ENCODE results near the gene DSC2.
"Not testable (repeated sequence)": the region's sequence is repeated elsewhere in the genome, so short reads cannot be mapped to it uniquely, and the experiment has no call there.

DSC2 gene

DNA sequence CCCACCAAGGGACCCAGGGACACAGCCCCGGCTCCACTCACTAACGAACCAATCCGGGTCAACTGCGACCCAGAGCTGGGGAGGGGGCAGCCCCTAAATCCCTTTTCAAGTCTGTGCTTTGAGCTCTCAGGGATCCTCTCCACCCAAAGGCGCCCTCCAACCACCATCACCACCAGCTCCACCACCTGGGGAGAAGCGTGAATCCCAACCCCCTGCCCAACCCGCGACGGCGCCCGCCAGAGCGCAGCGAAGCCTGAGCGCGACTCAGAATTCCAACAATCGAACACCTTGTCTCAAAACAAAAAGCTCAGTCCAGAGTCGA, 60.2 kb downstream of the DSC2 start:
- DNase-seq = no peak

DNA sequence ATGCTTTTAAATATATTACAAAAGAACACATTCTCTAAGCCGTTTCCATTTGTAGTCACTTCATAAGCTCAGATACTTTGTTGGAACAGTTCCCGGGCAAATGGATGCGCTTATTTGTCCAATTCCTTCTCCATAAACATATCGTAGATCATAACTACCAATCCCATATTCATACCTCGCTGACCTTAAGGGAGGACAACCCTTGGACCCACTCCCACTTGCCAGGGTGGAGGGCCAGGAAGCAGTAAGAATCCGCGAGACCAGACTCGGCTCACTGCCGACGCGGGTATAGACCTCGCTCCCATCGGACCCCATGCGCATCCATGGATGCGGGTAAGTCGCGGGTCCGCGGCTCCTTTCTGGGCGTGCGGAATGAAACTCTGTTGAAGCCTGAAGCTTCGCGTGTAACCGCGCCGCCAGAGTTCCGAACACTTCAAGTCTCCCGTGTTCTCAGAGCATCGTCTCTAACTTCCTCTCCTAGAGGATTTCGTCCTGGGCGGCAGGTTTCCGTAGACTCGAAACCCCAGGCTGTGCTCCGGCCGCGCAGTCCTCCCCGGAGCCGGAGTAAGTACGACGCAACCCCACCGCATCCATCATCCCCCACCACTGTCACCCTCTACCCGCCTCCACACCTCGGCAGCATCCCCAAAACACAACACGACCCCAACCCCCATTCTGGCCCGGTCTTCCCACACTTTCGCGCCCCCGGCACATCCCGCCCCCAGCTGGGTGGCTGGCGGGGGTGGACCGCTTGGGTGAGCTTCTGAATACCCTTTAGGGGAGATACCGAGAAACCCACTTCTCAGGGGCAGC, 60.7 kb downstream of the DSC2 start:
- DNase-seq = no peak

- no peak for DNase-seq
Measured at GRCh38 chr18:31040686-31041270, 61.4 kb downstream of the DSC2 start.

DNA sequence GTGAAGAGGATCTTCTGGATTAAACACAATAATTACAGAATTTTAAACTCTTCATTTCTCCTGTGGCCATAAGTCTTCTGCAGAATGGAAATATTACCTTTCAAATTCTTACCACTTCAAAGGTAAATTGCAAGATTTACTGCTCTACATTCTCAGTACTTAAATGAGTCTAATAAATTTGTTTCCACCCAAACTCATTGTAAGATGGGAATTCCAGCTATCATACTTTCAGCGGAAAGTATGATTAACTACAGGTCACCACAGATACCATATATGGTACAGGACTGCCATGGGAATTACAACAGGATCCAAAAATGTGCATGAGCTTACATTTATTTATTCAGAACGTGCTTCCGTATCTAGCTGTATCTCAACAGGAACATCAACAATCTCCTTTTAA, 62.8 kb downstream of the DSC2 start:
- no peak for DNase-seq

GRCh38 chr18:31037686-31038085, 64.5 kb downstream of the DSC2 start:
- not testable (repeated sequence) for DNase-seq

DNA sequence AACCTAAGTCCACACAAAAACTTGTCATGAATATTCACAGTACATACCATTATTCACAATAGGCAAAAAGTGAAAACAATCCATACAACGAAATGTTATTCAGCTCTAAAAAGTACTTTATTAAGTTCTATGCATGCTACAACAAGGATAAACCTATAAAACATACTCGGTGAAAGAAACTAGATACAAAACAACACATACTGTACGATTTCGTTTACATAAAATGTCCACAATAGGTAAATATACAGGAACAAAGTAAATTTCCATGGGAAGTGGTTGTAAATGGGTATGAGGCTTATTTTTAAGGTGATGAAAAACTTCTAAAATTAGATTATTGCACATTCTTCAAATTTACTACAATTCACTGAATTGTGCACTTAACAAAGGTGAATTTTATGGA, 67.7 kb downstream of the DSC2 start:
- DNase-seq = no peak

GRCh38 chr18:31030574-31031278, 71.5 kb downstream of the DSC2 start:
- DNase-seq = no peak

- no peak for DNase-seq
Measured at GRCh38 chr18:31015715-31016434, 86.3 kb downstream of the DSC2 start.

GRCh38 chr18:31011455-31011854, 90.8 kb downstream of the DSC2 start:
- not testable (repeated sequence) for DNase-seq

GRCh38 chr18:31010601-31011000, 91.6 kb downstream of the DSC2 start:
- no peak for DNase-seq
